ENCODE data around the gene RIPPLY3. TPM values are rescaled to one million over a fixed set of nuclear protein-coding genes. Genes with fewer than 3 reads are reported as not detected.

RIPPLY3 gene
- total RNA-seq, 2 donors from 2014 or later, result 0.21 TPM; not detected in 1

DNA sequence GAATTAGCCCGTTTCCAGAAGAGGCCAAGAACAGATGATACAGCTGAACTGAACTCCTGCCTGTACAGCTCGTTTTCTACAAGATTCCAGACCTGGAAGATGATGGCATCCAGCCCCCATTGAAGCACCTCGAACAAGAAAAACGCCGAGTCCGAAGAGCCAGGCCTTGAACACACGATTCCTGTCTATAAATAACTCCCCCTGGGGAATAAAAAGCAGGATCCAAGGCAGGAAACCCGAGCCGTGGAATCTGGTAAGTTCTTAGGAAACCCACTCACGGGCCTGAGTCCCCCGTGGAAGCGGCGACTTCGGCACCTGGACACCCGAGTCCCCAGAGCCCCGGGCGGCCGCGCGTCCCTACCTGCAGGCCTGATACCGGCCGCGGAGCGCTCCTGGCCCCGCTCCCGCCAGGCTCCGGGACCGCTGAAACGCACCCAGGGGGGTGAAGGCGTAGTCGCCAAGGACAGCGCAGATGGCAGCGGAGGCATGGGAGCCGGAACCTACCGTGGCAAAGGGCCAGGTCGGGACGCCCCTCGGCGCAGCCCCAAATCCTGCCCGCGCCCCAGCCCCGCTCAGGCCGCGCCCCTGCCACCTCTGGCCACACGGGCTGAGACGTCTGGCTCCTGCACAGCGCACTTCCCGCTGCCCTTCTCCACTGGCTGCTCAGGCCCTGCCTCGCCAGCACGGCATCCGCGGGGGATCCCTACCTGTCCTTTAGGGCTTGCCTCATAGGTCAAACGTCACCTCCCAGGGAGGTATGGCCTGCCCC, 26.0 kb upstream of the RIPPLY3 start:
- Histone ChIP-seq H3K27ac (no peak overlapping the region), H3K4me1 (no peaks in the 10 kb centered on the region), H3K9me3 (no peaks in the 10 kb centered on the region), H3K27me3 (no peaks in the 10 kb centered on the region), H3K9ac (ENCODE audit: low read depth in 2 of 2, low read length in 2 of 2) (peak overlapping the region in 1 of 2 donors; percentile 16), H3K4me3 (peak overlapping the region; percentile 36), H3K36me3 (no peaks in the 10 kb centered on the region)
- peak; percentile 36 for DNase-seq
- intact Hi-C loops (cut with DNase I), result no loop called here
- TF ChIP-seq, protein P1, sequence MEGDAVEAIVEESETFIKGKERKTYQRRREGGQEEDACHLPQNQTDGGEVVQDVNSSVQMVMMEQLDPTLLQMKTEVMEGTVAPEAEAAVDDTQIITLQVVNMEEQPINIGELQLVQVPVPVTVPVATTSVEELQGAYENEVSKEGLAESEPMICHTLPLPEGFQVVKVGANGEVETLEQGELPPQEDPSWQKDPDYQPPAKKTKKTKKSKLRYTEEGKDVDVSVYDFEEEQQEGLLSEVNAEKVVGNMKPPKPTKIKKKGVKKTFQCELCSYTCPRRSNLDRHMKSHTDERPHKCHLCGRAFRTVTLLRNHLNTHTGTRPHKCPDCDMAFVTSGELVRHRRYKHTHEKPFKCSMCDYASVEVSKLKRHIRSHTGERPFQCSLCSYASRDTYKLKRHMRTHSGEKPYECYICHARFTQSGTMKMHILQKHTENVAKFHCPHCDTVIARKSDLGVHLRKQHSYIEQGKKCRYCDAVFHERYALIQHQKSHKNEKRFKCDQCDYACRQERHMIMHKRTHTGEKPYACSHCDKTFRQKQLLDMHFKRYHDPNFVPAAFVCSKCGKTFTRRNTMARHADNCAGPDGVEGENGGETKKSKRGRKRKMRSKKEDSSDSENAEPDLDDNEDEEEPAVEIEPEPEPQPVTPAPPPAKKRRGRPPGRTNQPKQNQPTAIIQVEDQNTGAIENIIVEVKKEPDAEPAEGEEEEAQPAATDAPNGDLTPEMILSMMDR (IDR thresholded peaks at IDR 0.05), result no peak

DNA sequence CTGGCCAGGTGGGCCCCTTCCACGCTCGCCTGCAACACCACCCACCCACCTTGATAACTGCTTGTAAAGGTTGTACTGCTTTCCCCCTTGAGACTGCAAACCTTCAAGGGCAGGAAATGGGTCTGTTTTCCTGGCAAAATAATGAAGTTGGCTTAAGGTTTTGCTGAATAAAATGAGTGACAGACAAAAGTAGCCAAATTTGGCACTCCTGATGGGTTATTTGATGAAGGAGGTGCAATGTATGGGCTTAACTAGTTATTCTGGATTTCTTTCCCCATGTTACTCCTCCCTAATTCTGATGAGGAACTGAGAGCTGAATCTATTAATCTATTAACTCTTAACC, 25.5 kb upstream of the RIPPLY3 start:
- TF ChIP-seq, protein P1 (IDR thresholded peaks at IDR 0.05), result no peak
- Histone ChIP-seq H3K9me3 (no peaks in the 10 kb centered on the region), H3K4me3 (no peak overlapping the region), H3K36me3 (no peaks in the 10 kb centered on the region), H3K27me3 (no peaks in the 10 kb centered on the region), H3K9ac (ENCODE audit: low read depth in 2 of 2, low read length in 2 of 2) (peak overlapping the region in 1 of 2 donors; percentile 16), H3K4me1 (no peaks in the 10 kb centered on the region), H3K27ac (no peak overlapping the region)
- no peak for DNase-seq
- intact Hi-C loops (cut with DNase I), result no loop called here

DNA sequence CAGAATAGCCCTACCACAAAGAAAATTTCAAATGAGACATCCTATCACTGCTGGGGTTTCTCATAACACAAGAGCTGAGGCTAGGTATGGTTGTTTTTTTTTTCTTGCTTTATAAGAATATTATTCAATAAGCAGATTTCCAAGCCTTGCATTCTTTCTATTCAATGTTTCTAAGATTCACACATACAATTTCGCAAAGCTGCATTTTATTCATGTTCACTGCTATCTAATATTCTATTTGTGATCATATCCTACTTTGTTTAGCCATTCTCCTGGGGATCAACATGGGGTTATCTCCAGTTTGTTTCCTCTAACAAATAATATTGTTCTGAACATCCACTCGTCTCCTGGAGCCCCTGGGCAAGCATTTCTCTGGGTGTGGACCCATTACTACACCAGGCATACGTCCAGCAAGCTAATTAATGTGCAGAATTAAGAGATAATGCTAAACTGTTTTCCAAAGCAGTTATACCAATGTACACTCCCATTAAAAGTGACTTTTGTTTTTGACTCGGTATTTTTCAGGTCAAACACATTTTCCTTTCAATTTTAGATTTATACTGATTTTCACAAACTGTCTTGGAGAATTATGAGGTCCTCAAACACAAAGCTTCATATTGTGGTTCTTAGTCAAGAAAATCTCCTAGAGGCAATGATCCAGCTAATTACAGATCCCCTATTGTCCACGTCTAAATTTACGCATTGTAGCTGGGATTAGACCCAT, 24.4 kb upstream of the RIPPLY3 start:
- H3K36me3 ChIP-seq, result no peaks in the 10 kb centered on the region
- intact Hi-C loops (cut with DNase I), result no loop called here
- no peaks in the 10 kb centered on the region for H3K4me1 ChIP-seq
- DNase-seq, result no peak
- TF ChIP-seq, protein P1 (IDR thresholded peaks at IDR 0.05), result no peak
- no peak overlapping the region for H3K4me3 ChIP-seq
- no peaks in the 10 kb centered on the region for H3K27me3 ChIP-seq
- no peaks in the 10 kb centered on the region for H3K9me3 ChIP-seq
- H3K27ac ChIP-seq, result no peak overlapping the region
- no peak overlapping the region for H3K9ac ChIP-seq (ENCODE audit: low read depth in 2 of 2, low read length in 2 of 2)

DNA sequence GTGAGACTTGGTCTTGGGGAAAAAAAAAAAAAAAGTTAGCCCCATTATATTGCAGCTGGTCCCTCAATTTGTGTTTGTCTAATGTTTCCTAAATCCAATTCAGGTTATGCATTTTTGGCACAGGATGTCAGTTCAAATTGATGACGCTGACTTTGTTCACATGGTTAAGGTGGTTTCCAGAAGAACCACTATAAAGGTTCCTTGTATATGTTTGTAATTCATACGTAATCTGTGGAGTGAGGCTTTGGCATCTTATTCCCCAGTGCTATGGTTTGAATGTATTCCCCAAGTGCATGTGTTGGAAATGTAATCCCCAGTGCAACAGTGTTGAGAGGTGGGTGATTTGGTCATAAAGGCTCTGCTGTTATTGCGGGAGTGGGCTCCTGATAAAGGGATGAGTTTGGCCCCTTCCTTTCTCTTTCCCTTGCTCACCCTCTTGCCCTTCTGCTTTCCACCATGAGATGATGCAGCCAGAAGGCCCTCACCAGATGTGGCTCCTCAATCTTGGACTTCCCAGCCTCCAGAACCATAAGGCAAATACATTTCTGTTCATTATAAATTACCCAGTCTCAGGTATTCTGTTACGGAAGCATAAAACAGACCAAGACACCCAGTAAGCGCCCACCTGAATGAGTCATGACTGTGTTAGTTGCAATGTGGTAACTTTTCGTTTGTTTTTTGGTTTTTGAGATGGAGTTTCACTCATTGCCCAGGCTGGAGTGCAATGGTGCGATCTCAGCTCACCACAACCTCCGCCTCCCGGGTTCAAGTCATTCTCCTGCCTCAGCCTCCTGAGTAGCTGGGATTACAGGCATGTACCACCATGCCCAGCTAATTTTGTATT, 20.5 kb upstream of the RIPPLY3 start:
- intact Hi-C loops (cut with DNase I), result no loop called here
- Histone ChIP-seq H3K36me3 (no peaks in the 10 kb centered on the region), H3K9ac (ENCODE audit: low read depth in 2 of 2, low read length in 2 of 2) (no peak overlapping the region), H3K9me3 (no peaks in the 10 kb centered on the region), H3K4me1 (no peaks in the 10 kb centered on the region), H3K27ac (no peak overlapping the region), H3K27me3 (no peaks in the 10 kb centered on the region), H3K4me3 (no peak overlapping the region)
- TF ChIP-seq, protein P1 (IDR thresholded peaks at IDR 0.05), result no peak
- DNase-seq, result no peak

DNA sequence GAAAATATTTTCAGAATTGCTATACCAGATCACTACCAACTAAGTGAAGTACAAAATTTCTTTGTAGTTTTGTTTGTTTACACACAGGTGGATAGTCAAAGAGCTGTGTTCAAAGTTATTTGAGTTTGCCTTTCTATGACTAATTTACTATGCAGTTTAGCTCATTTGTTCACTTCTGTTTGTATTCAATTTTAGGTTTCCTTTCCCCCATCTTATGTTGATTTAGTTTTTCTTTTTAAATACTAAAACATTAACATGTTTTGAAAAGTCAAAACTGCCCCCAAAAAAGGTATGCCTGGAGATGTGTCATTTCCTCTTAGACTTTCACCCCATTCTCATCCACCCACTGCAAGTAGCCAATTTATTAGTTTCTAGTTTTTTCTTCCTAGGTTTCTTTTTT, 18.7 kb upstream of the RIPPLY3 start:
- Histone ChIP-seq H3K27ac (no peak overlapping the region), H3K9me3 (no peaks in the 10 kb centered on the region), H3K9ac (ENCODE audit: low read depth in 2 of 2, low read length in 2 of 2) (no peak overlapping the region), H3K36me3 (no peaks in the 10 kb centered on the region), H3K27me3 (no peaks in the 10 kb centered on the region), H3K4me3 (no peak overlapping the region), H3K4me1 (no peaks in the 10 kb centered on the region)
- TF ChIP-seq, protein P1 (IDR thresholded peaks at IDR 0.05), result no peak
- intact Hi-C loops (cut with DNase I), result no loop called here
- no peak for DNase-seq
